B cell (primary cell): ENCODE data around the gene PLEKHA7.

Experiments used
- EZH2 ChIP-seq: IDR thresholded peaks from 2 replicates; pipeline ENCODE4 v1.6.1; 2012; ENCODE audit warnings: borderline replicate concordance, low read depth, mild to moderate bottlenecking, moderate library complexity, low read length; ENCODE audit not compliant: insufficient read depth, poor library complexity, severe bottlenecking
- TF ChIP-seq, protein P1 (sequence below): fragments of 200-600 bp; IDR thresholded peaks from one replicate; pipeline ENCODE4 v1.8.0; 2022; ENCODE audit warnings: antibody characterized with exemption, mild to moderate bottlenecking

DNA sequence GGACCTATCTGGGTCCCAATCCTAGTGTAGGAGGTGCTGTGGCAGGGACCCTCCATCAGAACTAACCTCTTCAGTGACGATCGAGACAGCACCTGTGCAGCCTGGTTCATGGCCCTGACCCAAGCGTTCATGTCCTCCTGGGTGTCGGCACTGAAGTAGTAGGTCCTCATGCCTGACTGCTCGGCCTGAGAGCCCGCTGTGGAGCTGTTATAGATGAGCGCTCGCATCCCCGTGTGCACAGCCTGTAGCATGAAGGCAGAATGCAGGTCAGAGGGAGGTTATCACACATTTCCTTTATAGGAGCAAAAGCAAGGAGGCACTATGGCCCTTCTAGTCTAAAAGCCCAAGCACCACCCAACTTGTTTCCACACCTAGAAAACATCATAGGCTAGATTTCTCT is 172.7 kb downstream of the PLEKHA7 start:
- TF ChIP-seq, protein P1, sequence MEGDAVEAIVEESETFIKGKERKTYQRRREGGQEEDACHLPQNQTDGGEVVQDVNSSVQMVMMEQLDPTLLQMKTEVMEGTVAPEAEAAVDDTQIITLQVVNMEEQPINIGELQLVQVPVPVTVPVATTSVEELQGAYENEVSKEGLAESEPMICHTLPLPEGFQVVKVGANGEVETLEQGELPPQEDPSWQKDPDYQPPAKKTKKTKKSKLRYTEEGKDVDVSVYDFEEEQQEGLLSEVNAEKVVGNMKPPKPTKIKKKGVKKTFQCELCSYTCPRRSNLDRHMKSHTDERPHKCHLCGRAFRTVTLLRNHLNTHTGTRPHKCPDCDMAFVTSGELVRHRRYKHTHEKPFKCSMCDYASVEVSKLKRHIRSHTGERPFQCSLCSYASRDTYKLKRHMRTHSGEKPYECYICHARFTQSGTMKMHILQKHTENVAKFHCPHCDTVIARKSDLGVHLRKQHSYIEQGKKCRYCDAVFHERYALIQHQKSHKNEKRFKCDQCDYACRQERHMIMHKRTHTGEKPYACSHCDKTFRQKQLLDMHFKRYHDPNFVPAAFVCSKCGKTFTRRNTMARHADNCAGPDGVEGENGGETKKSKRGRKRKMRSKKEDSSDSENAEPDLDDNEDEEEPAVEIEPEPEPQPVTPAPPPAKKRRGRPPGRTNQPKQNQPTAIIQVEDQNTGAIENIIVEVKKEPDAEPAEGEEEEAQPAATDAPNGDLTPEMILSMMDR: no peak
- no peak for TF ChIP-seq EZH2
